Omental fat pad (tissue), 4 donors: ENCODE measurements around the gene SIX2. TPM values are rescaled to one million over a fixed set of nuclear protein-coding genes. Genes with fewer than 3 reads are reported as not detected.

ENCODE experiments used
- ATAC-seq: fragments of 150-250 bp; one replicate; pipeline ENCODE4 v1.9.1; 2016; ENCODE audit warnings: mild to moderate bottlenecking, moderate library complexity; ENCODE audit not compliant: low FRiP score
- DNase-seq: peaks from one replicate; pipeline ENCODE4 v3.0.0-alpha.2; 2019; ENCODE audit warnings: low spot score
- CTCF ChIP-seq, 3 donors: fragments of 450-650 bp; IDR thresholded peaks; one replicate each; pipeline ENCODE4 v1.5.1; 2016 to 2017; ENCODE audit warnings: antibody characterized with exemption in 3 of 3, mild to moderate bottlenecking in 3 of 3, moderate library complexity in 2 of 3
- total RNA-seq, 4 donors: library from RNA; depleted of rRNA; stranded (reverse); fragments of >200 nt; gene quantifications; one replicate each; pipeline ENCODE4 v1.1.0, GENCODE V29; 2016

The SIX2 gene
- total RNA-seq, 4 donors from 2014 or later = 3.6 to 26.3 (median 12.7) TPM

DNA sequence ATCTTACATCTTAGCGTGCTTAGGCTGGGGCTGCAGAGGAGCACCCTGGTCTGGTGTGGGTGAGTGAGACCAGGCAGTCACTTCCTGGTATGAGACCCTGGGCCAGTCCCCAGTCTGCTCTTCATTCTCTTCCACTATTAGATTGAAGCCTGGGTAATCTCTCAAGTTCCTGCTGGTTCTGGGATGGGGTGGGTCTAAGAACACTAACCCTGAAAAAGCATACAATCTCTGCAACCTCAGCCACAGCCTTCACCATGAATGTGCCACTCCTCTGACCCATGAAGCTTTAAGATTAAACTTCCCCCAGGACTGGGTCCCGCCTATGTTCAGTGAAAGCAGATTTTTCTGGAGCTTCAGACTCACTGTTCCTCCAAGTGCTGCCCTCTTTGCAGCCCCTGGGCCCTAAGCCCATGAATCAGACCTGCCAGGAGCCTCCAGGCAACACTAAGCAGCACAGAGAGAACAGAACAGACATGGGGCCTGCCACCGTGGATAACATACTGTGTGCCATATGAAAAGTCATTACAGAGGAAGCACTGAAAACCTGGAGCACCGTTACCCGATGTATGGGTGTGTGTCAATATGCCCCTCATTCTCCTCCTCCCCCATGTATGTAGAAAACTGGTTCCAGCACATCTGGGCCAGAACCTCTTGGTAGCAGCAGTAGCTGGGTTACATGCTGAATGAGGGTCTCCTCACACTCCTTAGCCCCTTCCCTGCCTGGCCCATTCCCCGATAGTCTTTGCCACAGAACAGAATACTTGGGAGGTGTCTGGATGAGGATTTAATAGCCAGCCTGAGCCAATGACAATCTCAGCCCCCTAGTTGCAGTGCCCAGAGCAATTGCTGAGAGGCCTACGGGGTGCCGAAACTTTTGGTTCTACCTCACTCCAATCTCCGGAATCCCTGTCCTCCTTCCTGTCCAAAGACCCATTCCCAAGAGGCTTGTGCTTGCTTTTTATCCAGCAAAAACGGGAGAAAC lies 2.7 kb upstream of the SIX2 start:
- no peak for TF ChIP-seq CTCF (IDR thresholded peaks at IDR 0.05)
- DNase-seq (no peak), ATAC-seq (no peak)

DNA sequence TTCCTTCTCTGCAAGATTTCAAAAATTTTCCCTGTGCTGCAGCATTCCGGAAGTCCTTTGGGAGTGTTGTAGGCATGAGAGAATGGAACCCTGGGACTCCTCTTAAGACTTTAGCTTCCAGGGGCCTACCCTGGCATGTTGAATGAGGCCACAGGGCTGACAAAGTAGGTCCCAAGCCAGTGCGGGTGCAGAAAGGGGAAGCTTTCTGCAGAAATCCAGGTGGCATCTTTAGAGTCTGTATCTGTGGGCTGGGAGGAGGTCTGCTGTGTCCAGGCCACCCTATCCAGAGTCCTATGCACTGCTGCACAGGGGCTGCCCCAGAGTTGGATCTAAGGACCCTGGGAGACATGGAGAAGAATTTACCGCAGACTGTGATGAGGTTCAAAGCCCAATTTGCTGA lies 1.9 kb upstream of the SIX2 start:
- DNase-seq (no peak), ATAC-seq (no peak)
- TF ChIP-seq CTCF (IDR thresholded peaks at IDR 0.05) = no peak

DNA sequence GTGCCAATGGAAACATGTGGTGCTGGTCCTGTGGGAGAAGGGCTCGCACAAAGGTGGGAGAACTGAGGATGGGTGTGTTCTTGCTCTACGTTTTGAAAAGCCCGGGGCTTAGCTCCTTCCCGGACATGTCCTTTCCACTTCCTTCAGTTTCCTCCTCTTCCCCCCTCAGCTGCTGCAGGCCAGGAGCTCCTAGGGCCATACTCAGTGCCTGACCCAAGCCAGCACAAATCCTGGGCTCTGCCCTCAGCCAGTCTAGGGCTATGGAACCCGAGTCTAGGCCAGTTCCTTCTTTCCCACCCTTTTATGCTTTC lies 1.4 kb upstream of the SIX2 start:
- ATAC-seq (no peak), DNase-seq (no peak)
- TF ChIP-seq CTCF (IDR thresholded peaks at IDR 0.05) = no peak

GRCh38 chr2:45009928-45010701 lies 863 bp upstream of the SIX2 start:
- no peak for DNase-seq

GRCh38 chr2:45008296-45009129 lies 739 bp downstream of the SIX2 start:
- DNase-seq (no peak), ATAC-seq (no peak)
- no peak for TF ChIP-seq CTCF (IDR thresholded peaks at IDR 0.05)

More at GRCh38 chr2:45009928-45010701, 863 bp upstream of the SIX2 start:
- TF ChIP-seq CTCF (IDR thresholded peaks at IDR 0.05) = no peak
- ATAC-seq = peak; percentile 58

DNA sequence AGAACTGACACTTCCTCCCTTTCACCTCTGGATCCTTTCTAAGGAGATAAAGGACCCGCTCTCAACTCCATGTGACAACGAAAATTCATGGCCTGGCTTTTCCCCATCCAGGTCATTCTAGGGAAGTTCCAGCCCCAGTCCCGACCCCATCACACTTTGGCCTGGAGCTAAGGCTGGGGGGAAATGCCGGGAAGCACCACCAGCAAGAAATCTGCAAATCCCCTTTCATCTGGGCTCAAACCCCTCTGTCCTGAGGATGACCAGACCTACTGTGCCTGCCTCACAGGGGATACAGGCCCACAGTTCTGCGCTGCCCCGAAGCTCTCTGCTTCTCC lies 1.3 kb downstream of the SIX2 start:
- no peak for TF ChIP-seq CTCF (IDR thresholded peaks at IDR 0.05)
- no peak for DNase-seq
- ATAC-seq = no peak
